ENCODE measurements around the gene MLN.

The MLN gene

GRCh38 chr6:33803571-33804053 is at the start of gene MLN:
MLN (minus strand) TSS chr6:33804003; CDS start chr6:33801163, 2,840 bp downstream.
- DNase-seq (ENCODE audit: low spot score) = no peak

GRCh38 chr6:33853026-33853425 is 49.2 kb upstream of the MLN start:
- no peak for DNase-seq (ENCODE audit: low spot score)

GRCh38 chr6:33851959-33852358 is 48.2 kb upstream of the MLN start:
- DNase-seq (ENCODE audit: low spot score) = no peak

GRCh38 chr6:33850869-33851541 is 47.2 kb upstream of the MLN start:
- no peak for DNase-seq (ENCODE audit: low spot score)

- DNase-seq (ENCODE audit: low spot score) = no peak
Measured at GRCh38 chr6:33850296-33850695, 46.5 kb upstream of the MLN start.

GRCh38 chr6:33849500-33850075 is 45.8 kb upstream of the MLN start:
- DNase-seq (ENCODE audit: low spot score) = no peak

- DNase-seq (ENCODE audit: low spot score) = no peak
Measured at GRCh38 chr6:33848484-33848883, 44.7 kb upstream of the MLN start.

GRCh38 chr6:33847867-33848266 is 44.1 kb upstream of the MLN start:
- DNase-seq (ENCODE audit: low spot score) = no peak

GRCh38 chr6:33847078-33847477 is 43.3 kb upstream of the MLN start:
- DNase-seq (ENCODE audit: low spot score) = no peak

GRCh38 chr6:33846226-33846625 is 42.4 kb upstream of the MLN start:
- DNase-seq (ENCODE audit: low spot score) = no peak

GRCh38 chr6:33845031-33845745 is 41.4 kb upstream of the MLN start:
- no peak for DNase-seq (ENCODE audit: low spot score)

- no peak for DNase-seq (ENCODE audit: low spot score)
Measured at GRCh38 chr6:33843131-33844121, 39.6 kb upstream of the MLN start.

GRCh38 chr6:33841868-33842267 is 38.1 kb upstream of the MLN start:
- no peak for DNase-seq (ENCODE audit: low spot score)

- no peak for DNase-seq (ENCODE audit: low spot score)
Measured at GRCh38 chr6:33841070-33841469, 37.3 kb upstream of the MLN start.

GRCh38 chr6:33840048-33840926 is 36.5 kb upstream of the MLN start:
- peak; percentile 98 for DNase-seq (ENCODE audit: low spot score)

GRCh38 chr6:33839399-33840047 is 35.7 kb upstream of the MLN start:
- DNase-seq (ENCODE audit: low spot score) = no peak

GRCh38 chr6:33838983-33839382 is 35.2 kb upstream of the MLN start:
- DNase-seq (ENCODE audit: low spot score) = no peak

- no peak for DNase-seq (ENCODE audit: low spot score)
Measured at GRCh38 chr6:33837971-33838665, 34.3 kb upstream of the MLN start.

- DNase-seq (ENCODE audit: low spot score) = no peak
Measured at GRCh38 chr6:33836806-33837469, 33.1 kb upstream of the MLN start.
